SIG-M5 treated with dmso at 0.1 percent for 504 hours (cell line): ENCODE results near the gene ARL15.
"Not testable (repeated sequence)": the region's sequence is repeated elsewhere in the genome, so short reads cannot be mapped to it uniquely, and the experiment has no call there.

Source experiments
- DNase-seq: peaks from one replicate; lab custom pipeline; 2025; ENCODE audit not compliant: unreplicated experiment; lab: John Stamatoyannopoulos, UW

Gene ARL15

DNA sequence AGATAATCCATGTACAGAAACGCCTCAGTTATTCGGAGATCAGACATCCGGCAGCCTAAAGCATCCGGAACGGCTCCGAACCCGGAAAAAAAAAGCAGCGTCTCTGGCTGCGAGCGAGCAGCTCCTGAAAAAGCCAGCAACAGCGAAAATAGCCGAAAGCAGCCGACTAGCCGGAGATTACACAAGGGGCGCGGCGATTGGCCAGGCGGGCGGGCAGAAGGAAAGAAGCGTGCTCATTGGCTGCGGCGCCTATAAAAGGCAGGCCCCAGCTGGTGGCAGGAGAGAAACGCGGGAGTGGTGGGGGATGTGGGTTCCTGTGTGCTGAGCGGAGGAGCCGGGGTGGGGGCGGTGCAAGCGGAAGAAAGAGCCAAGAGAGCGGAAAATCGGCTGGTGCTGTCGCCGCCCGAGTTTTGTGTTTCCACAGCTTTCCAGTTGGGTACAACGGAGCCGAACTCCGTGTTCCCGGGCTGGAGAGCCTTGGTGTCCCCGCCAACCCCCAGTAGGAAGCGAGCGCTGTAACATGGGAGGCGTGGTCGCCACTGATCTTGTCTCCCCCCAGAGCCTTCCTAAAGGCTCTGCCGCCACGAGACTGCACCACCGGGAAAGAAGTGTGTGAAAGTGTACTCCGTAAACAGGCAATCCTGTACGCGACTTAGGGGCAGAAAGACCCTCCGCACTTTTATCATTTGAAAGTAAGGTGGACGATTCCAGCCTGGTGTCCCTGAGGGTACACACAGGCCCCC, at the start of gene ARL15:
Gene ARL15 (minus strand): TSS at position 141 of the 743 bp plus-strand sequence.
- peak; percentile 98 for DNase-seq

DNA sequence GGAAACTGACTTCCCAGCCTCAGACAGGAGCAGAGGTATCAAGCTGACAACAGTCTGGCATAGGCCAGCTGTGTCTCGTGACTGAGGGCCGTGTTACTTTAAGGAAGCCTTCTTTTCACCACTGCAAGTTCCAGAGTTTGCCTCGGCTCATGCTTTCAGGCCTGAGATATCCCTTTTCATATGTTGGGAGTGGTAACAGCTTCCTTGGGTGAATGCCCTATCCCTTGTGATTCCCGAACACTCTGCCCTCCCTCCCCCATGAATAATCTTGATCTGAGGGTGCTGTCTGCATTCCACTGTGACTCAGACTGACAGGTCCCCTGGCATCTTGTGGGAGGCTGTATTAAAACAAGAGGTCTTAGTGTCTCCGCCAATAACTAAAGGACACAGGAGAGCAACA, 49.7 kb upstream of the ARL15 start:
- no peak for DNase-seq

DNA sequence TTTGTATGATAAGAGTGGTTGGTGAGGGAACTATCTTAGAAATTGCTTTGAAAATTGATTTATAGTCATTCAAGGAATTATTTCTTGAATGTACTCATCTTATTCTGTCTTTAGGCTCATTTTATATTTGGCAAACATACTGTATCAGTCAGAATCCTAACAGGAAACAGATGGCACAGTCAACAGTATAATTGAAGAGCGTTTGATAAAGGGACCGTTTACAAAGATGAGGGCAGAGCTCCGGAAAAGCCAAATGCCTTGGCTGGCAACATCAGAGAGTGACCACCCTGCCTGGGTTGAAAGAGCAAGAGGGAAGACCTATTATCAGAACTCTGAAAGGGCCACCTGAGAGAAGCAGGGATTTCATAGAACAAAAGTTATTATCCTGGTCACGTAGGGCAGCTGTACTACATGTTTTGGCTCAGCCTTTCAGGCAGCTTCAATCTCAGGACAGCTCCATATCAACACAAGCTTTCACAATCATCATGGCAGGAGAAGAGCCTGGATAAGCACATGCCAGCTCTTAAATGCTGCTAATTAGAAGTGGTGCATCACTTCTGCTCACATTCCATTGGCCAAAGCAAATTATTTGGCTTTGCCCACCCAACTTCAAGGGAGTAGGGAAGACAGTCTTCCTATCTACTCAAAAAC, 47.2 kb upstream of the ARL15 start:
- DNase-seq: no peak

- not testable (repeated sequence) for DNase-seq
Observed at GRCh38 chr5:54353933-54354564, 43.7 kb upstream of the ARL15 start.

GRCh38 chr5:54352580-54352979, 42.2 kb upstream of the ARL15 start:
- DNase-seq: not testable (repeated sequence)

DNA sequence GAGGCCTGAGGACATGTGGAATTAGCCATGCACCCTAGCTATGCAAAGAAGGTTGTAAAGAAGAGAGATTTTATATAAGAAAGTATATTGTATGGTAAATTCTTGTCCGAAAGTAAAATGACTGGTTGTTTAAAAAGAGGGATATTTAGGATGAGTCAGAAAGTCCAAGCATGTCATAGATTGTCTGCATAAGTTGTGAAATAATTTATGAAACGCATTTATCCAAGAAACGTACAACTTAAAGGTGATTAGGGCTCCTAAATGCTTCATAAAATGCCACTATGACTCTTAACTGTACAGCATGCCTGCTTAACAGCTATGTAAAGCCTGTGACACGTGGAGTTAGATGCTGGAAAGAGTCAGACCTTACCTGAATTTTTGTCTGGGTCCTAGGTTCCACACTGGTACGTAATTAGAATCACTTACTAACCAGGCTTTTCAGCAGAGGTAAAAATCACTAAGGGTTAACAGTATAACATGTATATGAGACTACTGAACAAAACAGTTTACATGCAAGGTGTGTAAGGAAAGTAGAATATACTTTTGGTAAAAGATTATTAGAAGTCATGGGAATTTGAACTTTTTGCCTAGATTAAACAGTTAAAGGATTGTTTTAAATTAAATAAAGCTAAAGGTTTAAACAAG, 37.0 kb upstream of the ARL15 start:
- no peak for DNase-seq

- DNase-seq: no peak
Observed at GRCh38 chr5:54344653-54345052, 34.3 kb upstream of the ARL15 start.

DNA sequence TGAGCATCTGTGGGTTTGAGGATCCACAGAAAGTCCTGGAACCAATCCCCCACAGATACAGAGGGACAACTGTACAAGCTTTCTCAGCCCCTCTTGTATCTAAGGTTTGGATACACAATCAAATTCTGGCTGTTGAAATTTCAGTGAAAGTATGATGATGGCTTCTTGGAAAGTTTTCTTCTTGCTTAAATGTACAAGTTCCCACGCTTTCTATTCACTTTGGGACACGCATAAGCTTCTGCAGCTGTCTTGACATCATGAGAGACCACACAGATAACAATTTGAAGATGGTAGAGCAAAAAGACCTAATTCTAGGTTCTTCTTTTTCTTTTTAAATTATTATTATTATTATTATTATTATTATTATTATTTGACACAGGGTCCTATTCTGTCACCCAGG, 31.6 kb upstream of the ARL15 start:
- no peak for DNase-seq

DNA sequence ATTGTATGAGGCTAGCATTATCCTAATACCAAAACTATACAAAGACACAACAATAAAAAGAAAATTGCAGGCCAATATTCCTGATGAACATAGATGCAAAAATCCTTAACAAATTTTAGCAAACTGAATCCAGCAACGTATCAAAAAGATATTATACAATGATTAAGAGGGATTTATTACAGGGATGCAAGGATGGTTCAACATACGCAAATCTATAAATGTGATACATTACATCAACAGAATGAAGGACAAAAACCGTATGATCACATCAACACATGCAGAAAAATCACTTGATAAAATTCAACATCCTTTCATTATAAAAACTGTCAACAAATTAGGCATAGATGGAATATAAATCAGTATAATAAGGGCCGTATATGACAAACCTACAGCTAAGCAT, 27.1 kb upstream of the ARL15 start:
- DNase-seq: no peak

DNA sequence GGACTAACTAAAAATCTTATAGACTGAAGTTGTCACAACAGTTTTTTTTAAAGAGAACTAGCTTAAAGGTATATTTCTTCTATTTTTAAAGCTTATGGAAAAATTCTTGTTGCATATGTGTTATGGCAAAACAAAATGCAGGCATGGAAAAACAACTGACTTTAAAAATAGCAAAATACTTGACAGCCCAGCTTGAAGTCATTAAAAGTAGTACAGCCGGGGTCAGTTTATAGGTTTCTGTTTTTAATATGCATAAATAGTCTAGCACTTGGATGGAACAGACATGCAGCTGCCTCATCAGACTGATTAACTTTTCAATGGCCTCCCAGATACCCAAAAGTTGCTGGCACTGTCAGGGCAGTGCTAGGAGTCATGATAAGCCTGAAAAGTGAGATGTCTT, 22.3 kb upstream of the ARL15 start:
- no peak for DNase-seq

DNA sequence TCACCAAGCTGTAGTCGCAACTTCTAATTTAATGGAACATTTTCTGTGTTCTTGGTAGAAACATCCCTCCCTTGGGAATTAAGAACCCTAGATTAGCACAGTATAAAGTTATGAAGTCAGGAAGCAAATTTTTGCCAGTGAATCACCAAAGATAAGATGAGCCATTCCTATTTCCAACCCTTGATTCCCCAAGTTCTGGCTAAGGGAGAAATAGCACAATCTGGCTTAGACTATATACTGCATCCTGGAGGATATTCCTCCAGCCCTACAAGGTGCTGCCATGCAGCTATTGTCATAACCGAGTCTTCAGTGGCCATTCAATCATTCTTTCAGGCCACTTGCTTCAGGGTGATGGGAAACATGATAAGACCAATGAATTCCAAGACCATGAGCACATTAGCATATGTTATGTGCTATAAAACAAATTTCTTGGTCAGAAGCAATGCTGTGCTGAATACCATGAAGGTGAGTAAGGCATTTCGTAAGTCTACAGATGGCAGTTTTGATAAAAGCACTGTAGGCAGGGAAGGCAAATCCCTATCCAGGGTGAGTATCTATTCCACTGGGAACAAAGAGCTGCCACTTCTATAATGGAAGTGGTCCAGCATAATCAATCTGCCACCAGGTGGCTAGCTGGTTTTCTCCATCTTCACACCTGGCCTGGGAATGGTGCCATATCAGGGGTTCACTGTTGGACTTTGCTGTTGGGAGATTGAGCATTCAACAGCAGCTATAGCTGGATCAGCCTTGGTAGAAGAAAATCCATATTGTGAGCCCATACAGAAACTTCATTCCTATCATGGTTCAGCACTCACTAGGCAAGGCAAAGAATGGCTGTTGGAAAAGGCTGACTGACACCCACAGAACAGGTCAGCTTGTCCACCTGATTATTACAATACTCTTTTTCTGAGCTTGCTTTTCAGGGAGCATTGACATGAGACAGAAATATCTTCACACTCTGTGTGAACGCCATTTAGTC, 19.6 kb upstream of the ARL15 start:
- DNase-seq: peak; percentile 29

DNA sequence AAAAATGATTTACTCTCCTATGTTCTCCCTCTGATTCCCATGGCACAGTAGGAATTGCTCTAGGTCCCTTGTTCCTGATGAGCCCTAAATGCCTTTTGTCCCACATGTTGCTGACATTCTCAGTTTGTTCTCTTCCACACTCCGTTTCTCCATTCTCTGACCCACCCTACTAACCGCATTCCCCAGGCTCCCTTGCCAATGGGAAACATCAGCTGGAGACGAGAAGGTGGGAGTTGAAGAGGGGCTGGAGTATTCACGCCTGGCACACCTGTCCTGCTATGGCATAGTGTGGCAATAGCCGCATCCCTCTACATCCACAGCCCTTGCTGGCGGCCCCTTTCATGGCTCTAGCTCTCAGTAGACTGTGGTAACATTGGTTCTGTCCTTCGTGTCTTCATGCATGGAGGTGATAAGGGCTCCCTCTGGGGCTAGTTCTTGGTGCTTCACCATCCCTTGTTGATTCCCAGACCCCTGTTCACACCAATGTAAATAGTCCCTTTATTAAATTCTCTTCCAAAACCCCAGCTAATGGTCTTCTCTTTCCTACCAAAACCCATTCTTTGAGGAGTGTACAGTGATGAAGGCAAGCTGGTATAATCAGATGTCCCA, 16.4 kb upstream of the ARL15 start:
- DNase-seq: no peak

DNA sequence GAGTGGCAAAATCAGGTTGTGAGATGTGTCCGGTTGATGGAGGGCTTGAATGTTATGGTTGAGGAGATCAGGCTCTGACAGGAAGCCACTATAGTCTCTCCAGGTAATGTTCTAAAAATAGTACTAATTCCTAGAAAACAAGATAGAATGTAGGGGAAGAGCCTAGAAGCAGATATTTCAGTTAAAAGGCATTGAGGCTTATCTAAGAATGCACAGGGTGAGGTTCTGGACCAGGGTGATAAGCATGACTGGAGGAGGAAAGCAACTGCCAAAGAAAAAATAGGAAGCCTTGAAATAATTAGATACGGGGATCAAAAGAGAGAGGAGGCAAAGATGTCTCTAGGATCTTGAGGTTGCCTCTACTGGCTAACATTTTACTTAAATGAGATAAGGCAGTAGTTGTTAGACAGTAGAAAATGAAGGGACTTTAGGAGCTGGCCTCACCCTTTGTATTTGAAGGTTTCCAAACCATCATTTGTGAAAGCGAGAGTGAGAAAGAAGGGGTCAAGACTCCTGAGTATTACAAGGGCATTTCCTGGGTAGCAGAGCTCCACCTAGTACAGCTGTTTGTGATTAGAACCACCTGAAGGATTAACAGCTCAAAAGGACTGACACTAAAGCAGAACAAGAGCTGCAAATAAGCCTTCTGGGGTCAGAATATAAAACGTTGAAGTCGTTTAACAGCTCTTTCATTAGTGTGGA, 15.4 kb upstream of the ARL15 start:
- no peak for DNase-seq

- no peak for DNase-seq
Observed at GRCh38 chr5:54325272-54325609, 14.9 kb upstream of the ARL15 start.

DNA sequence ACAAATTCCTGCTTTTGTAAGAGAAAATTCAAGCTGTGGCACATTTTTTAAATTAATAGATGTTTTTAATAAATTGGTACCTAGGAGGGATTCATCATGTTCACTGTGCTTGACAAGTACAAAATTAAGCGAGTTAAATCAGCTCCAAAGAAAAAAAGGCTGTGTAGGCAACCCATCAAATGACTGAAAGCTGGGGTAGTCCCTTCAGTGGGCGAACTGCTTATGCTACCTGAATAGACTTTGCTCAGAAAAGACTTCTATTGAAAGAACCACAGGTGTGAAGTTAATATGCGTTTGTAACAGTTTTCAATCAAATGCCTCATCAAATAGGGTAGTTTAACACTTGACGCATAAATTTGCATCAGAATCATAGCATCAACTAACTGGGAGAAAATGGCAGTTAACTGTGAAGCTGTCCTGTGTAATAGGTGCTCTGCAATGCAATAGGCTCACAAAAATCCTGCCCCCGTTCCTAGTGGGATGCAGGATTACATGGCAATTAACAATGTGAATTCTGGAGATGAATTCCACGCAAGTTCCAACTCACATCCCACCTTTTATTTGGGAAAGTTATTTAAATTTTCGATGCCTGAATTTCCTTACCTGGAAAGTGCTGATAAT, 14.4 kb upstream of the ARL15 start:
- no peak for DNase-seq

- DNase-seq: no peak
Observed at GRCh38 chr5:54323495-54323894, 13.1 kb upstream of the ARL15 start.

DNA sequence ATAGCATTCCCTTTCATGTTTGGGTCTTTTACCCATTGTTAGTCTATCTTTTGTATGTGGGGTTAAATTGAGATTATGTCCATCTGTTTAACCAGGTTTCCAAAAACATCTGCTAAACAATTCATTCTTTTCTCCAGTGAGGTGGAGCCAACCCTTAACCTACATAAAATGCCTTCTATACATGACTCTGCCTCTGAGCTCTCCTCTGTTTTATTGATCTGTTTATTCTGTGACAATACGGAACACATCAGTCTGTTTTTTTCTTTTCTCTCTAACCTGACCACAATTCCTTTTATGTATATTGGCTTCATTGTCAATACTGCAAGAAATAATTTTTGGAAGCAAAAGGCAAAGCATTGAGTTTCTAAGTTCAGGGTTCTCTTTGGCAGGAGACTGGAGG, 9.9 kb upstream of the ARL15 start:
- DNase-seq: no peak

- no peak for DNase-seq
Observed at GRCh38 chr5:54317511-54318260, 7.3 kb upstream of the ARL15 start.
